ENCODE data around the gene CARD11.

Gene CARD11

DNA sequence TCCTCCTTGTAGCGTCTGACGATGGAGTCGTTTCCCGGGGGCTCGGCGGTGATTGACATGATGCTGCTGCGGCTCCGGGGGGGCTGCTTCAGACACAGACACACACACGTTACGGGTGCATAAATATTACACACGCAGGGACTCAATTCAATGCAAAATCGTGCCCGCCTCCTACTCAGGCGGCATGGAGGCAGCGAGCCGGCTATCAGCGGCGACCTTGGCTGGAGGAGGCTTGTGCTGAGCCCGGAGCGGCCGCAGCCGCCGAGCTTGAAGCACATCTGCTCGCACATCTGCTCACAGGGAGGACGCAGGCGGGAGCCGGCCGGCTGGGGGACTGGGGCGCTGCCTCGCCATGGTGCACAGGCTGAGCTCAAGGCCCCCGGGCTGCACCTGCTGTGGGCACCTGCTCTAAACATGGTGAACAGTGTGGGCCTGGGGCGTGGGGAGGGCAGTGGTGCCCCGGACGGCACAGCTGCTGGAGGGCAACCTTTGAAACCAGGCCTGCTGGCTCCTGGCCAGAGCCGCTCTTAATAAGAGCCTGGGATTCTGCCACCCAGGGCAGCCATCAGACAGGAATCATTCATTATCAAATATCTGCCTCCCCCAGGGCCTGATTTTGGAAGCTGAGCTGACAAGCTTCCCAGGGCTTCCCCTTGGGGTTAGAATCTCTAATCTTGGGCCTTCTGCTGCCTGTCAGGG lies 114.9 kb downstream of the CARD11 start:
- TF ChIP-seq, protein P1, sequence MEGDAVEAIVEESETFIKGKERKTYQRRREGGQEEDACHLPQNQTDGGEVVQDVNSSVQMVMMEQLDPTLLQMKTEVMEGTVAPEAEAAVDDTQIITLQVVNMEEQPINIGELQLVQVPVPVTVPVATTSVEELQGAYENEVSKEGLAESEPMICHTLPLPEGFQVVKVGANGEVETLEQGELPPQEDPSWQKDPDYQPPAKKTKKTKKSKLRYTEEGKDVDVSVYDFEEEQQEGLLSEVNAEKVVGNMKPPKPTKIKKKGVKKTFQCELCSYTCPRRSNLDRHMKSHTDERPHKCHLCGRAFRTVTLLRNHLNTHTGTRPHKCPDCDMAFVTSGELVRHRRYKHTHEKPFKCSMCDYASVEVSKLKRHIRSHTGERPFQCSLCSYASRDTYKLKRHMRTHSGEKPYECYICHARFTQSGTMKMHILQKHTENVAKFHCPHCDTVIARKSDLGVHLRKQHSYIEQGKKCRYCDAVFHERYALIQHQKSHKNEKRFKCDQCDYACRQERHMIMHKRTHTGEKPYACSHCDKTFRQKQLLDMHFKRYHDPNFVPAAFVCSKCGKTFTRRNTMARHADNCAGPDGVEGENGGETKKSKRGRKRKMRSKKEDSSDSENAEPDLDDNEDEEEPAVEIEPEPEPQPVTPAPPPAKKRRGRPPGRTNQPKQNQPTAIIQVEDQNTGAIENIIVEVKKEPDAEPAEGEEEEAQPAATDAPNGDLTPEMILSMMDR (IDR thresholded peaks at IDR 0.05; ENCODE audit: extremely low read depth, missing control alignments): no peak
- DNase-seq (ENCODE audit: low spot score): no peak

DNA sequence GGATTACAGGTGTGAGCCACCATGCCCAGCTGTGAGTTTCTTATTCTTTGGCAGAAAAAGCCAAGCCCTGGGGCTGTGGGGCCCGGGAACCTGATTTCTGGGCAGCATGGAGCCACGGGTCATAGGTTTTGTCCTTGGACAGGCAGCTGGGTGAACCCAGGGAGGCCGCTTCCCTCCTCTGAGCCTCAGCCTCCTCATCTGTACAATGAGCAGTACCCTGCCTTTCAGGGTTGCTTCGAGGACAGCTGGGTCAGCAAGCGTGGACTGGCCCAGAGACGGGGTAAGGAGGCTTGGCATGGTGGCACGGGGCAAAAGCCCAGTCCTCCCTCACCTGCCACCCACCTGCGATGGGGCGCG lies 115.4 kb downstream of the CARD11 start:
- TF ChIP-seq, protein P1 (IDR thresholded peaks at IDR 0.05; ENCODE audit: extremely low read depth, missing control alignments): no peak
- no peak for DNase-seq (ENCODE audit: low spot score)

DNA sequence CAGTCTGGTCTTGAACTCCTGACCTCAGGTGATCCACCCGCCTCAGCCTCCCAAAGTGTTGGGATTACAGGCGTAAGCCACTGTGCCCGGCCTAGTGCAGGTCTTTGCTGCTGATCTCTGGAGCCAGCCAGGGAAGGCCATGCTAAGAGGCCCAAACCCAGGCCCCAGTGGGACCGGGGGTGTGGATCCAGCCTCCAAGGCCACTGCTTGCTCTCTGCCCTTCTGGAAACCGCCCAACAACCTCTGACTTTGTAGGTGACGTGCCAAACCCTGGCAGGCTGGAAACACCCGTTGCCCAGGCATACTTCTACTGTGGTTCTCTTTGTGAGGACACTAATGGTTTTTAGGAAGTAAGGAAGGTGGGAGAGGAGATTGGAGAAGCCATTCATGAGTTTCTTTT lies 116.1 kb downstream of the CARD11 start:
- TF ChIP-seq, protein P1 (IDR thresholded peaks at IDR 0.05; ENCODE audit: extremely low read depth, missing control alignments): no peak

DNA sequence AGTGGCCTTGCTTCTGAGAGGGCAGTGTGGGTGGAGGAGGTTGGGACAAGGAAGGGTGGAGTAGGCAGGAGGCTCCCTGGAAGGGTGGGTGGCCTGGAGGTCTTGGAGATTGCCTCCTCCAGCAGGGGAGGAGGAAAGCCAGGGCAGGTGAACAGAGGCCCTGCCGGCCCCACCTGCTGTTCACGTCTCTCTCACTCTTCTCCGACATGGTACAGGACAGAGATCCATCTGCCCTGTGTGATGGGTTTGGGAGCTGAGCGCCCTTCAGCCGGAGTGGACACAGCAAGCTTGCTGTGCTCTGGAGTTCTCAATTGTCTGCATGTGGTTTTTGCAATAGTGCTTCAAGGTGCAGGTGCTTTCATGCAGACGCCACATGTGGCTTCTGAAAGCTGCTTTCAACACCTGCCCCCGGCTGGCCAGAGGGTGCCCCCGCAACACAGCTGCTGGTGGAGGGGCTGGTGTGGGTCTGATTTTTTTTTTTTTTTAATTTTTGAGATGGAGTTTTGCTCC lies 116.7 kb downstream of the CARD11 start:
- TF ChIP-seq, protein P1 (IDR thresholded peaks at IDR 0.05; ENCODE audit: extremely low read depth, missing control alignments): no peak
- no peak for DNase-seq (ENCODE audit: low spot score)

More for the DNA sequence above, 116.1 kb downstream of the CARD11 start:
- DNase-seq (ENCODE audit: low spot score): no peak

DNA sequence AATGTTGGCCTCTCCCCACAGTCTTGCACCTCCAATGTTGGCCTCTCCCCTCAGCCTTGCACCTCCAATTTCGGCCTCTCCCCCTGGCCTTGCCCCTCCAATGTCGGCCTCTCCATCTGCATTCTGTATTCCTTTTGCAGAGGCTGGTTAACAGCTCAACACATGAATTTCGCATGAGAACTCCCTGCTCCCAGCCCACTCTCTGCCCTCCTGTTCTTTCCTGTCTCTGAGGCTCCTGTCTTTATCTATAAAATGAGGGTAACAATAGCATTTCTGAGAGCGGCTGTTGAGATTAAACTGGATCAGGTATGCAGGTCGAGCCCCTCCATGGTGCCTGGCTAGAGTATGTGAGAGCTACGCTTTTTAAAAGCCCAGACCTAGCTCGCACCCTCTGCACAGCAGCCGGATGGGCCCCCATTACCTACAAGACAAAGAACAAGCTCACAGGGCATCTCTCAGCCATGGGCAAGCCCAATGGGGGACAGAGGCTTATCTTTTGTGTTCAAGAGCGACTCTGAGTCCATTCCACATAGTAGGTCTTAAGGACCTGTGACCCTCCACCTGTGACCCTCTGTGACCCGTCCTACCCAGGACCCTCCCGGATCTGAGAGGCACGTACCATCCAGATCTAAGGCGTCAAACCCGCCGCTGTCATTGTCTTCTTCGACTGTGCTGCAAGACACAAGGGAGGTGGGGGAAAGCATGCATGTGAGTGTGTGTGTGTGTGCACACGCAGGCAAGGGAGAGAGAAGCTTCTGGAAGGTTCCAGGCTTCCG lies 117.4 kb downstream of the CARD11 start:
- DNase-seq (ENCODE audit: low spot score): no peak
- TF ChIP-seq, protein P1 (IDR thresholded peaks at IDR 0.05; ENCODE audit: extremely low read depth, missing control alignments): no peak

DNA sequence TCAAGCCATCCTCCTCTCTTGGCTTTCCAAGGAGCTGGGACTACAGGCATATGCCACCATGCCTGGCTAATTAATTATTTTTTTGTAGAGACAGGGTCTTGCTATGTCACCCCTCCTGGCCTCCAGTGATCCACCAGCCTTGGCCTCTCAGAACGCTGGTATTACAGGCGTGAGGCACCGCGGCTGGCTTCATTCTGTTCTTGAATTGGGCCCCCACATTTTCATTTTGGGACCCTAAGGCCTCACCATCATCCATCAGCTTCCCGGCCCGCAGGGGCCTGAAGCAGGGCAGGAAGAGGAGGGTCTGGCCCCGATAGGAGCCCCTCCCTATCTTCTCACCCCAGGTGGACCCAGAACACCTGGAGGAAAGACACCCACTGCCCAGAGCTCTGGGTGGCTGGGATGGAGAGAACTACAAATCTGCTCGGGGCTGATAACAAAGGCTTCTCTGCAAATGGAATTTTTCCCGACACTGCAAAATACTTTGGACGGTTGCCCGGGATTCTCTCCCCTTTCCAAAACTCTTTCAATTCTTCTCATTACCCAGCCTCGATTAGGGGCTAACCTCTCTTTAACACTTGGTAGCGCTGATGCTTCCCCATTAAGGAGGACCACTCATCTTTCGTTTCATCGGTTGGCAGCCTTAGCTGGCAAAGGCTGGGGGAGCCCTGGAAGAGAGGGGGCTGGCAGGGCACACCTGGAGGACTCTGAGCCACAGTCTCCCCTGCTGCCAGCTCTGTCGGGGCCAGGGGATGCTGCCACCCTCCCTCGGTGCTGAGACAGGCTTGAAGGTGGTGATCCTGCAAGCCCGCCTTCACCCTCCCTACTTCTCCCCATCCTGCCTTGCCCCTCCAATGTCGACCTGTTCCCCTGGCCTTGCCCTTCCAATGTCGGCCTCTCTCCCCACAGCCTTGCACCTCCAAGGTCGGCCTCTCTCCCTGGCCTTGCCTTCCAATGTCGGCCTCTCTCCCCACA lies 118.5 kb downstream of the CARD11 start:
- DNase-seq (ENCODE audit: low spot score): no peak
- TF ChIP-seq, protein P1 (IDR thresholded peaks at IDR 0.05; ENCODE audit: extremely low read depth, missing control alignments): no peak

All from GM20000 (cell line).